H9 (cell line): ENCODE results near the gene NXNL2. TPM values are rescaled to one million over a fixed set of nuclear protein-coding genes. Genes with fewer than 3 reads are reported as not detected.

ENCODE experiments used
- DNase-seq: peaks from one replicate; pipeline ENCODE4 v3.0.0-alpha.2; 2017
- H2AFZ ChIP-seq: one replicate; pipeline ENCODE4 v1.6.1; 2013; ENCODE audit warnings: mild to moderate bottlenecking, low read length, control low read depth, moderate library complexity
- H2AK5ac ChIP-seq: 2 replicates; pipeline ENCODE4 v1.6.1; 2013; ENCODE audit warnings: low read length, control low read depth, mixed read lengths; ENCODE audit not compliant: insufficient read length
- H2BK120ac ChIP-seq: one replicate; pipeline ENCODE4 v1.6.1; 2013; ENCODE audit warnings: low read depth, mild to moderate bottlenecking, low read length, control low read depth, inconsistent platforms; ENCODE audit not compliant: poor library complexity, severe bottlenecking
- H2BK12ac ChIP-seq: 2 replicates; pipeline ENCODE4 v1.6.1; 2013; ENCODE audit warnings: low read length, control low read depth, mixed read lengths, low read depth; ENCODE audit not compliant: insufficient read length
- H2BK15ac ChIP-seq: 2 replicates; pipeline ENCODE4 v1.6.1; 2013; ENCODE audit warnings: low read depth, low read length, control low read depth
- H2BK20ac ChIP-seq: one replicate; pipeline ENCODE4 v1.6.1; 2013; ENCODE audit warnings: low read depth, mild to moderate bottlenecking, low read length, control low read depth, inconsistent platforms; ENCODE audit not compliant: poor library complexity, severe bottlenecking
- H2BK5ac ChIP-seq: 2 replicates; pipeline ENCODE4 v1.6.1; 2013; ENCODE audit warnings: low read length, control low read depth, mixed read lengths; ENCODE audit not compliant: insufficient read length
- H3K14ac ChIP-seq: 2 replicates; pipeline ENCODE4 v1.6.1; 2013; ENCODE audit warnings: low read length, control low read depth; ENCODE audit not compliant: insufficient read depth
- H3K18ac ChIP-seq: 2 replicates; pipeline ENCODE4 v1.6.1; 2013; ENCODE audit warnings: low read depth, mild to moderate bottlenecking, mixed read lengths, low read length, control low read depth; ENCODE audit not compliant: insufficient read length
- H3K23ac ChIP-seq: 2 replicates; pipeline ENCODE4 v1.6.1; 2013; ENCODE audit warnings: low read length, control low read depth, mixed read lengths, low read depth; ENCODE audit not compliant: insufficient read length
- H3K23me2 ChIP-seq: 2 replicates; pipeline ENCODE4 v1.6.1; 2013; ENCODE audit warnings: low read depth, mild to moderate bottlenecking, mixed read lengths, low read length, control low read depth; ENCODE audit not compliant: insufficient read length, poor library complexity, severe bottlenecking
- H3K27ac ChIP-seq: 2 replicates; pipeline ENCODE4 v1.5.1; 2013; ENCODE audit warnings: low read length, control low read depth, mixed read lengths, low read depth; ENCODE audit not compliant: insufficient read length
- H3K27me3 ChIP-seq: 2 replicates; pipeline ENCODE4 v1.6.1; 2013; ENCODE audit warnings: low read length, control low read depth, inconsistent platforms; ENCODE audit not compliant: insufficient read depth
- H3K4ac ChIP-seq: 2 replicates; pipeline ENCODE4 v1.6.1; 2013; ENCODE audit warnings: low read depth, mild to moderate bottlenecking, control low read depth, inconsistent platforms, low read length, moderate library complexity
- H3K4me1 ChIP-seq: 2 replicates; pipeline ENCODE4 v1.6.1; 2013; ENCODE audit warnings: low read length, control low read depth, inconsistent platforms; ENCODE audit not compliant: insufficient read depth
- H3K4me2 ChIP-seq: 2 replicates; pipeline ENCODE4 v1.6.1; 2013; ENCODE audit warnings: low read length, control low read depth, mixed read lengths; ENCODE audit not compliant: insufficient read length, insufficient read depth
- H3K56ac ChIP-seq: 2 replicates; pipeline ENCODE4 v1.6.1; 2013; ENCODE audit warnings: low read depth, mild to moderate bottlenecking, mixed read lengths, low read length, control low read depth; ENCODE audit not compliant: insufficient read length
- H3K79me1 ChIP-seq: 2 replicates; pipeline ENCODE4 v1.6.1; 2013; ENCODE audit warnings: low read depth, mild to moderate bottlenecking, moderate library complexity, low read length, control low read depth, inconsistent platforms; ENCODE audit not compliant: insufficient read depth, poor library complexity, severe bottlenecking
- H3K79me2 ChIP-seq: 2 replicates; pipeline ENCODE4 v1.6.1; 2013; ENCODE audit warnings: low read length, control low read depth, inconsistent platforms; ENCODE audit not compliant: insufficient read depth
- H3K9ac ChIP-seq: 2 replicates; pipeline ENCODE4 v1.6.1; 2013; ENCODE audit warnings: low read length, control low read depth, mixed read lengths; ENCODE audit not compliant: insufficient read length; ENCODE audit errors: extremely low read depth
- H3K9me3 ChIP-seq: one replicate; pipeline ENCODE4 v1.6.1; 2013; ENCODE audit warnings: low read depth, low read length, inconsistent platforms; ENCODE audit not compliant: control insufficient read depth
- H3T11ph ChIP-seq: one replicate; pipeline ENCODE4 v1.6.1; 2013; ENCODE audit warnings: mild to moderate bottlenecking, low read length, control low read depth, inconsistent platforms
- H4K20me1 ChIP-seq: one replicate; pipeline ENCODE4 v1.6.1; 2013; ENCODE audit not compliant: control insufficient read depth, insufficient read length, insufficient read depth
- H4K5ac ChIP-seq: 2 replicates; pipeline ENCODE4 v1.6.1; 2013; ENCODE audit warnings: low read depth, mild to moderate bottlenecking, mixed read lengths, low read length, control low read depth; ENCODE audit not compliant: insufficient read length
- H4K8ac ChIP-seq: replicated peaks from 2 replicates; pipeline ENCODE4 v1.6.1; 2013; ENCODE audit warnings: low read length, control low read depth, mixed read lengths, low read depth; ENCODE audit not compliant: insufficient read length
- H4K91ac ChIP-seq: 2 replicates; pipeline ENCODE4 v1.6.1; 2013; ENCODE audit warnings: low read depth, mild to moderate bottlenecking, moderate library complexity, mixed read lengths, low read length, control low read depth; ENCODE audit not compliant: insufficient read length
- H3K27ac Mint-ChIP-seq, 3 experiments: 2 replicates in 2 of 3; 3 replicates in 1 of 3; pipeline ENCODE4 v1.8.0; 2020 to 2021; ENCODE audit warnings: mixed read lengths in 3 of 3, mild to moderate bottlenecking in 1 of 3, moderate library complexity in 1 of 3
- H3K27me3 Mint-ChIP-seq: 2 replicates; pipeline ENCODE4 v1.8.0; 2021; ENCODE audit warnings: low read depth, mild to moderate bottlenecking, moderate library complexity, mixed read lengths
- H3K36me3 Mint-ChIP-seq, 3 experiments: 2 replicates in 2 of 3; 3 replicates in 1 of 3; pipeline ENCODE4 v1.8.0; 2020 to 2021; ENCODE audit warnings: low read depth in 3 of 3, mixed read lengths in 3 of 3; ENCODE audit not compliant: insufficient read depth in 1 of 3
- H3K4me1 Mint-ChIP-seq, 2 experiments: 2 replicates each; pipeline ENCODE4 v1.8.0; 2020; ENCODE audit warnings: mixed read lengths in 2 of 2
- H3K4me3 Mint-ChIP-seq, 2 experiments: 2 replicates in 1 of 2; 3 replicates in 1 of 2; pipeline ENCODE4 v1.8.0; 2020 to 2021; ENCODE audit warnings: mild to moderate bottlenecking in 2 of 2, mixed read lengths in 2 of 2, moderate library complexity in 1 of 2
- H3K9me3 Mint-ChIP-seq, 2 experiments: 2 replicates in 1 of 2; 3 replicates in 1 of 2; pipeline ENCODE4 v1.8.0; 2020; ENCODE audit warnings: mild to moderate bottlenecking in 2 of 2, mixed read lengths in 2 of 2, moderate library complexity in 1 of 2
- WGBS: extraction: QIAGEN DNeasy Blood & Tissue Kit; methylation state at CpG from one replicate; pipeline ENCODE4 v1.1.7; 2013; ENCODE audit warnings: missing lambda C conversion rate, low lambda C conversion rate, mixed read lengths; ENCODE audit not compliant: insufficient read length; ENCODE audit errors: extremely low coverage; 5-methylcytosine and 5-hydroxymethylcytosine counted together
- total RNA-seq: library from RNA; stranded (reverse); gene quantifications from 2 replicates; pipeline ENCODE4 v1.2.1, GENCODE V29; 2021
- TF ChIP-seq, protein P1 (sequence below): fragments of 200-600 bp; sonication (generic); conservative IDR thresholded peaks from 3 replicates; pipeline ENCODE4 v1.8.0; 2021; ENCODE audit warnings: antibody characterized with exemption, mild to moderate bottlenecking

Gene NXNL2
- total RNA-seq, 1 experiment from 2014 or later = 0.57 TPM

DNA sequence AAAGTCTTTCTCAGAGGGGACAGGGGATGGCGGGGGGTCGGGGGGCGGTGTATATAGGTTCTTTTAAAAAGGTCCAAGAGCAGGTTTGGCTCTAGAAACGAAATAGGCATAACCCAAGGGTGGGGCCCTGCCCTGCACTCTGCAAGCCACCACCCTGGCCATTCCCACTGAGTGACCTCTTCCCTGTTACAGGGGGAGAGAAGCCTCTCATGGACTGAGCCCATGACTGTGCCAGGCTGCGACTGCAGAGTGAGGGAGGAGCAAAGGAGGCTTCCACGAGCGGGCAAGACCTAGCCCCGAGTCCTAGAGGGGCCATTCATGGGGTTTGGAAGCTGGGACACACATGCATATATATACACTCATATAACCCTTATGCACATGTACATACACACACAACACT is 10.1 kb upstream of the NXNL2 start:
- Histone ChIP-seq H4K5ac (no peak overlapping the region), H3K27ac (no peak overlapping the region), H2BK120ac (no peak overlapping the region), H3K23me2 (no peaks in the 10 kb centered on the region), H3K23ac (no peak overlapping the region), H4K8ac (no peak overlapping the region), H3T11ph (no peak overlapping the region), H3K79me1 (no peaks in the 10 kb centered on the region), H3K4me2 (no peak overlapping the region), H2AFZ (no peak overlapping the region), H2BK12ac (no peak overlapping the region), H3K18ac (no peak overlapping the region), H2BK15ac (no peak overlapping the region), H2BK5ac (no peak overlapping the region), H3K4ac (no peak overlapping the region), H3K4me1 (peaks cover 11% of the 10 kb centered on the region; the same call in 1 of the 2 replicates), H2AK5ac (no peak overlapping the region), H3K9ac (no peak overlapping the region), H4K20me1 (no peaks in the 10 kb centered on the region), H3K56ac (no peak overlapping the region), H3K9me3 (no peaks in the 10 kb centered on the region), H2BK20ac (no peak overlapping the region), H3K14ac (no peak overlapping the region), H3K27me3 (no peaks in the 10 kb centered on the region), H3K79me2 (no peaks in the 10 kb centered on the region), H4K91ac (no peak overlapping the region)
- TF ChIP-seq, protein P1, sequence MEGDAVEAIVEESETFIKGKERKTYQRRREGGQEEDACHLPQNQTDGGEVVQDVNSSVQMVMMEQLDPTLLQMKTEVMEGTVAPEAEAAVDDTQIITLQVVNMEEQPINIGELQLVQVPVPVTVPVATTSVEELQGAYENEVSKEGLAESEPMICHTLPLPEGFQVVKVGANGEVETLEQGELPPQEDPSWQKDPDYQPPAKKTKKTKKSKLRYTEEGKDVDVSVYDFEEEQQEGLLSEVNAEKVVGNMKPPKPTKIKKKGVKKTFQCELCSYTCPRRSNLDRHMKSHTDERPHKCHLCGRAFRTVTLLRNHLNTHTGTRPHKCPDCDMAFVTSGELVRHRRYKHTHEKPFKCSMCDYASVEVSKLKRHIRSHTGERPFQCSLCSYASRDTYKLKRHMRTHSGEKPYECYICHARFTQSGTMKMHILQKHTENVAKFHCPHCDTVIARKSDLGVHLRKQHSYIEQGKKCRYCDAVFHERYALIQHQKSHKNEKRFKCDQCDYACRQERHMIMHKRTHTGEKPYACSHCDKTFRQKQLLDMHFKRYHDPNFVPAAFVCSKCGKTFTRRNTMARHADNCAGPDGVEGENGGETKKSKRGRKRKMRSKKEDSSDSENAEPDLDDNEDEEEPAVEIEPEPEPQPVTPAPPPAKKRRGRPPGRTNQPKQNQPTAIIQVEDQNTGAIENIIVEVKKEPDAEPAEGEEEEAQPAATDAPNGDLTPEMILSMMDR = no peak
- DNase-seq = no peak
- no peak overlapping the region for H3K4me3 Mint-ChIP-seq
- H3K27ac Mint-ChIP-seq = no peak overlapping the region
- H3K4me1 Mint-ChIP-seq = peaks cover 33 to 35% of the 10 kb centered on the region in 2 experiments
- H3K9me3 Mint-ChIP-seq = no peaks in the 10 kb centered on the region
- no peaks in the 10 kb centered on the region; a peak in 1 of 7 replicates for H3K36me3 Mint-ChIP-seq
- H3K27me3 Mint-ChIP-seq = no peaks in the 10 kb centered on the region; the same call in 1 of the 2 replicates
- WGBS = no CpG with 5 or more reads among the region's 8 CpGs
